GM21737 (cell line): ENCODE data around the gene SRXN1.
"Not testable (repeated sequence)": the region's sequence is repeated elsewhere in the genome, so short reads cannot be mapped to it uniquely, and the experiment has no call there.

ENCODE experiments used
- ATAC-seq: cut with Tn5 transposase; IDR thresholded peaks from one replicate; pipeline ENCODE4 v1.9.1; 2021; ENCODE audit warnings: mild to moderate bottlenecking, moderate library complexity; ENCODE audit not compliant: unreplicated experiment

SRXN1 gene

DNA sequence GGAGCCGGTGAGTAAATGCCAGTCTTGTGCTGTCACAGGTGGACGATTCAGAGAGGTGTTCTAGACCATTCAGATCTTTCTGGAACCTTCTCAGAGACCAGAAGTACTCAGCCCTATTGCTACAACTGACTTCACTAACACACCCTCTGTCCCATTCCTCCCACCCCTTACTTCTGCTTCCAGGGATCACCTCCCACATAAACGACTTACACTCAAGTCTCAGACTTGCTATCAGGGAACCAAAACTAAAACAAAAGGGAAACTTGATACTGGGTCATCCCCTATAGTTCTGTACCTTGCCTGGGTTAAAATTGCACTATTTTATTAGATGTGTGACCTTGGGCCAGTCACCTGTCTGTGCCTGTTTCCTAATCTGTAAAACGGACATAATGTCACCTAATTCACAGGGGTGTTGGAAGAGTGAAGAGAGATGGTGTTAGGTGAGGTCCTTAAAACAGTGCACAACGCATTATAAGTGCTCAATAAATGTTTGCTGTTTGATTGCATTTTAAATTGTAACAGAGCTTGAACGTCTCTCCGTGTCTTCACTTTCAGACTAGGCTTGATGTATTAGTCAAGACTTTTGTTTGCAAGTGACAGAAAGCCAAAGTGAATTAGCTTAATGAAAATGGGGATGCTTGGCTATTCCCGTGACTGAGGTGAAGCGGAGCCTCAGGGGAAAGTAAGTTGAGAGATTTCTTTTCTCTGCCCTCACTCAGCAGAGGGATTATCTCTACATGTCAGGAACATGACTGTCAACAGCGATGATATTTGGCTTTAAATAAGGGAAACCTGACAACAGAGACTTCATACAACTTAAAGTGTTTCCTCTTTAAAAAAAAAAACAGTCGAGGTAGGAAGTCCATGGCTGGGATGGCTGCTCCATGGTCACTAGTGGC lies 3.0 kb upstream of the SRXN1 start:
- no peak for ATAC-seq

GRCh38 chr20:654417-654750 lies 1.4 kb upstream of the SRXN1 start:
- no peak for ATAC-seq

GRCh38 chr20:653590-654416 lies 803 bp upstream of the SRXN1 start:
- ATAC-seq: no peak

GRCh38 chr20:652615-653109 lies 338 bp downstream of the SRXN1 start:
- peak; percentile 19 for ATAC-seq

GRCh38 chr20:651713-652614 lies 1.0 kb downstream of the SRXN1 start:
- no peak for ATAC-seq

DNA sequence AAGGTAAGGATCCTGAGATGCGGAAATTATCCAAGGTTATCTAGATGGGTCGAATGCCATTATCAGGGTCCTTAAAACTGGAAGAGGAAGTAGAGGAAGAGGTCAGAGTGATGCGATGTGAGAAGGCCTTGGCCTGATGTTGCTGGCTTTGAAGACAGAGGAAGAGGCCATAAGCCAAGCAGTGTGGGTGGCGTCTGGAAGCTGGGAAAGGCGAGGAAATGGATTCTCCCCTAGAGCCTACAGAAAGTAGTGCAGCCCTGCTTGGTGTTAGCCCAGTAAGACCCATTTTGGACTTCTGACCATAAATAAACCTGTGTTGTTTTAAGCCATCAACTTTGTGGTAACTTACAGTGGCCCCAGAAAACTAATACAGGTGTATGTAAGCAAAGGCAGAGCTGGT lies 2.0 kb downstream of the SRXN1 start:
- no peak for ATAC-seq

GRCh38 chr20:650281-650680 lies 2.7 kb downstream of the SRXN1 start:
- no peak for ATAC-seq

DNA sequence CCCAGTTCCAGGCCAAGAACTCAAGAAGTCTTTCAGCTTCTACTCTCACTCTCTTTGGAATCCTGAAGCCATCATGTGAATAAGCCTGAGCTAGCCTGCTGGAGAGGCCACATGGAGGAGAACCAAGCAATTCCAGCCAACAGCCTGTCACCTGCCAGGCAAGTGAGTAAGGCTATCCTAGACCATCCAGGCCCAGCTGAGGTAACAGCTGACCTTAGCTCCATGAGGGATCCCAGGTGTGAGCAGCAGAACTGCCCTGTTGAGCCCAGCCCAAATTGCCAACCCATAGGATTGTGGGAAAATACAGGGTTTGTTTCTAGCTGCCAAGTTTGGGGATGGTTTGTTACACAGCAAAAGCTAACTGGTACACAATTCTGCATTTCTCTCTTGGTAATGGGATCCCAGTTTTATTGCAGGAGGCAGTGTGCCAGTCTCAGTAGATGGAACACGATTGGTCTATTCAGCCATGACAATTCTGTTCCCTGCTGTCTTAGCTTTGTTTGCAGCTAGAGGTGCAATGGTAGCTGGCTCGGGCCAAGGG lies 5.5 kb downstream of the SRXN1 start:
- no peak for ATAC-seq

DNA sequence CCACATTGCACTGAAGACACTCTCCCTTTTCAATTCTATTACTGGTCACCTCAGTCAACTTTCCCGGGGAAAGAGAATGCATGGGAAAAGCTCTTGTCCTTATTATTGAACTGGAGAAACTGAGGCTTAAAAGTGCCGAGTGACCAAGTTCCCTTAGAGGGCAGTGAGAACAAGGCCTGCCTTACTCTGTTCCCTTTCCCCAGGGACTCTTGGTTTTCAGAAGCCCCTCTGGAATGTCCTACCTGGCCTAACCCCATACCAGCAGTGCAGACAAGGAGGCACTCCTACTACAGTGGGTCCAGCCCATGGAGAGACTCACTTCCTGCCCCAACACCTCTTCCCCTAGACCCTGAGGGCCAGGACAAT lies 6.1 kb downstream of the SRXN1 start:
- ATAC-seq: no peak

DNA sequence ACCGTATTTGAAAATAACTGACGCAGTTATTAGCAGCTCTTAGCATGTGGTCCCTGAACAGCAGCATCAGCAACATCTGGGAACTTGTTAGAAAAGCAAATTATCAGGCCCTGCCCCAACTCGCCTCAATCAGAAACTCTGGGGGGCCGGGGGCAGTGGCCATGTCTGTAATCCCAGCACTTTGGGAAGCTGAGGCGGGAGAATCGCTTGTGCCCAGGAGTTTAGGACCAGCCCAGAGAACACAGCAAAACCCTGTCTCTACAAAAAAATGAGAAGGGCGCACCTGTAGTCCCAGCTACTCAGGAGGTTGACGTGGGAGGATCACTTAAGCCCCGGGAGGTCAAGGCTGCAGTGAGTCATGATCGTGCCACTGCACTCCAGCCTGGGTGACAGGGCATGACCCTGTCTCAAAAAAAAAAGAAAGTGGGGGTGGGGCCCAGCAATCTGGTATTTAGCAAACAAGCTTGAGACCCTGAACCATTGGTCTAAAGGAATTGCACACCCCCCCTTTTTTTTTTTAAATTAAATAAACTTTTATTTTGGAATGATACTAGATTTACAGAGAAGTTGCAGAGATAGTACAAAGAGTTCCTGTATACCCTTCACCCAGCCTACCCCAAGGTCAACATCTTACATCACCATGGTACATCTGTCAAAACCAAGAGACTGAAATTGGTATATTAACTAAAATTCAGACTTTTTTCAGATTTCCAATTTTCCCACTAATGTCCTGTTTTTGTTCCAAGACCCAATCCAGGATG lies 6.7 kb downstream of the SRXN1 start:
- no peak for ATAC-seq

GRCh38 chr20:645318-646106 lies 7.5 kb downstream of the SRXN1 start:
- ATAC-seq: peak; percentile 74

GRCh38 chr20:644692-645317 lies 8.2 kb downstream of the SRXN1 start:
- no peak for ATAC-seq

DNA sequence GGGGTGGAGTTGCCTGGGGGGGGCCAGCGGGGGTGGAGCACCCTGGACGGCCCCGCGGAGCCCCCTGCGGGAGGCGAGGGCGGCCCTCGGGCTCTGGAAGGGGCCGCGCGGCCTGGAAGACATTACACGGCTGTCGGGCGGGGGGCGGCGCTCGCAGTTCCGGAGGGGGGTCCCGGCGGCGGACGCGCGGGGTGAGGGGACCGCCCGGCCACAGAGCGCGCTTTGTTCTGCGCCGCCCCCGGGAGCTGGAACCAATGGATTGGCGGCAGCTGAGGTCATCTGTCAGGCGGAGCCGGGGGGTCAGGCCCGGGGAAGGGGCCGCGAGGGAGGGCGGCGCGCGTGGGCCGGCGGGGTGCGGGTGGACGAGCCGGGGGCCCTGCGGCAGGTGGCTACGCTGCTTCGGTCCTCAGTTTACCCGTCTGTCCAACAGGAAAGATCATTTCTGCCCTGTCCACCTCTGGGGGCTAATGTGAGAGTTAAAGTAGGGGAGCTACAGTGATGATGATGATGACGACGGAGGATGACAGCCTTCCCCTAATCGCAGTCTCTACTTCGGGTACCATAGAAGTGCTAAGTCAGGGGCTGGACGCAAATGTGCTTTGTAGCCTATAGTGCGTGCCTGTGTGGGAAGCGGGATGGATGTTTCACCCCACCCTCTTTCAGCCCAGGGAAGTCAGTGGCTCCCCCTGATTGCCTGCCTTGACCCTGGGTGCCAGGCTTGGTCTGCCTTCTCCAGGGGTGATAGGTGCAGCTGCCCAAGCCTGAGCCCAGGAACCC lies 10.4 kb downstream of the SRXN1 start:
- ATAC-seq: no peak

GRCh38 chr20:642013-642397 lies 11.0 kb downstream of the SRXN1 start:
- ATAC-seq: not testable (repeated sequence)

GRCh38 chr20:641516-641875 lies 11.5 kb downstream of the SRXN1 start:
- ATAC-seq: no peak

GRCh38 chr20:640674-641515 lies 12.1 kb downstream of the SRXN1 start:
- ATAC-seq: no peak

GRCh38 chr20:638579-638978 lies 14.4 kb downstream of the SRXN1 start:
- ATAC-seq: no peak
